ENCODE results near the gene CHST9.
"Not testable (repeated sequence)": the region's sequence is repeated elsewhere in the genome, so short reads cannot be mapped to it uniquely, and the experiment has no call there.

DNA sequence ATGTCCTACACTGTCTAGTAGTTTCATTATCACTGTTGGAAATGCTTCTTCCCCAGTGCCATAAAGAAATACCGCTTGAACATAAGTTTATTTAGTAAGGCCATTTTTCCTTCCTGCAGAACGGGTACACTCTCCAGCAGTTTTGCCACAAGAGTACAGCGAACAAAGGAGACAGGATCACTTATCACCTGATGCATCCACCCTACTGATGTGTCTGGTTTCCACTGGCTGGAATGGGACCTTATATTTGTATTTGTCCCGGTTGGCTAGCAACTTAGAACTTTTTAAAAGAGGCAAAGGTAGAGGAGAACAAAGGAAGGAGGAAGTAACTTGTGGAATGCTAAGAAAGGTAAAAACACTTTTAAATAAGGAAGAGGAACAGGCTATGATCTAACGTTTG is 46.1 kb upstream of the CHST9 start:
- not testable (repeated sequence) for TF ChIP-seq CTCF (IDR thresholded peaks at IDR 0.05; ENCODE audit: poor library complexity, severe bottlenecking); REST (IDR thresholded peaks at IDR 0.05; ENCODE audit: borderline replicate concordance); POLR2AphosphoS5 (IDR thresholded peaks at IDR 0.05)

Measured in neural cell (in vitro differentiated cells).